GM19025 (cell line): ENCODE measurements around the gene ZMYND11.
"Not testable (repeated sequence)": the region's sequence is repeated elsewhere in the genome, so short reads cannot be mapped to it uniquely, and the experiment has no call there.

Experiments used
- ATAC-seq: cut with Tn5 transposase; IDR thresholded peaks from one replicate; pipeline ENCODE4 v1.9.1; 2021; ENCODE audit warnings: mild to moderate bottlenecking, low read depth, moderate library complexity; ENCODE audit not compliant: unreplicated experiment

The ZMYND11 gene

GRCh38 chr10:278707-279106 lies 143.5 kb downstream of the ZMYND11 start:
- ATAC-seq = no peak

GRCh38 chr10:279232-279631 lies 144.0 kb downstream of the ZMYND11 start:
- no peak for ATAC-seq

- ATAC-seq = no peak
These were observed 144.4 kb downstream of the ZMYND11 start for GRCh38 chr10:279655-280054.

GRCh38 chr10:282294-283139 lies 147.3 kb downstream of the ZMYND11 start:
- ATAC-seq = no peak

GRCh38 chr10:283140-283479 lies 147.9 kb downstream of the ZMYND11 start:
- ATAC-seq = no peak

GRCh38 chr10:283916-284356 lies 148.7 kb downstream of the ZMYND11 start:
- ATAC-seq = peak; percentile 77

GRCh38 chr10:285216-285615 lies 150.0 kb downstream of the ZMYND11 start:
- no peak for ATAC-seq

GRCh38 chr10:287026-287709 lies 151.9 kb downstream of the ZMYND11 start:
- ATAC-seq = no peak

- no peak for ATAC-seq
These were observed 152.6 kb downstream of the ZMYND11 start for GRCh38 chr10:287814-288213.

GRCh38 chr10:288316-289200 lies 153.3 kb downstream of the ZMYND11 start:
- ATAC-seq = no peak

GRCh38 chr10:289581-289980 lies 154.3 kb downstream of the ZMYND11 start:
- no peak for ATAC-seq

- no peak for ATAC-seq
These were observed 154.9 kb downstream of the ZMYND11 start for GRCh38 chr10:290026-290725.

GRCh38 chr10:293636-294035 lies 158.4 kb downstream of the ZMYND11 start:
- ATAC-seq = no peak

- ATAC-seq = no peak
These were observed 162.3 kb downstream of the ZMYND11 start for GRCh38 chr10:297567-297966.

GRCh38 chr10:298033-298432 lies 162.8 kb downstream of the ZMYND11 start:
- ATAC-seq = no peak

GRCh38 chr10:299512-299911 lies 164.3 kb downstream of the ZMYND11 start:
- no peak for ATAC-seq

GRCh38 chr10:299969-300368 lies 164.7 kb downstream of the ZMYND11 start:
- ATAC-seq = no peak

- not testable (repeated sequence) for ATAC-seq
These were observed 165.3 kb downstream of the ZMYND11 start for GRCh38 chr10:300580-300979.

- no peak for ATAC-seq
These were observed 166.3 kb downstream of the ZMYND11 start for GRCh38 chr10:301536-301935.
